BLaER1 treated with 17β-estradiol and CSF1 and Interleukin-3, amounts not matched to agents 10 nM and 100 nM (cell line): ENCODE results near the gene MAPK8IP3.
A peak's percentile ranks its signal among the peaks of the same experiment; 100 is the strongest.

Experiments used
- H3K27ac ChIP-seq, 11 experiments: shearing (Covaris generic); formaldehyde crosslinking; 2 replicates each; pipeline ENCODE4 v1.8.1; 2022
- H3K27me3 ChIP-seq, 11 experiments: shearing (Covaris generic); formaldehyde crosslinking; 2 replicates each; pipeline ENCODE4 v1.8.1; 2022
- H3K36me3 ChIP-seq, 11 experiments: shearing (Covaris generic); formaldehyde crosslinking; 2 replicates each; pipeline ENCODE4 v1.8.1; 2022
- H3K4me1 ChIP-seq, 10 experiments: shearing (Covaris generic); formaldehyde crosslinking; 2 replicates each; pipeline ENCODE4 v1.8.1; 2022
- H3K4me2 ChIP-seq, 11 experiments: shearing (Covaris generic); formaldehyde crosslinking; 2 replicates each; pipeline ENCODE4 v1.8.1; 2022
- H3K4me3 ChIP-seq, 10 experiments: shearing (Covaris generic); formaldehyde crosslinking; 2 replicates each; pipeline ENCODE4 v1.8.1; 2022
- H3K9ac ChIP-seq, 11 experiments: shearing (Covaris generic); formaldehyde crosslinking; 2 replicates each; pipeline ENCODE4 v1.8.1; 2022
- H3K9me3 ChIP-seq, 11 experiments: shearing (Covaris generic); formaldehyde crosslinking; replicated peaks in 1 of 11; 2 replicates each; pipeline ENCODE4 v1.8.1; 2022
- H4K20me1 ChIP-seq, 11 experiments: shearing (Covaris generic); formaldehyde crosslinking; 2 replicates each; pipeline ENCODE4 v1.8.1; 2022
- Cebpa-rat ChIP-seq, 11 experiments: shearing (Covaris generic); IDR thresholded peaks; 2 replicates each; pipeline ENCODE4 v1.8.1; 2022

The MAPK8IP3 gene

GRCh38 chr16:1808691-1809090, 102.7 kb downstream of the MAPK8IP3 start:
- Histone ChIP-seq H3K4me2 (no peak overlapping the region), H3K27me3 (no peaks in the 10 kb centered on the region), H3K27ac (no peak overlapping the region), H4K20me1 (peaks cover 0 to 26% (median 5%) of the 10 kb centered on the region in 11 experiments; a peak in 4 of 22 replicates), H3K9me3 (no peaks in the 10 kb centered on the region), H3K4me3 (no peak overlapping the region), H3K9ac (no peak overlapping the region), H3K36me3 (peaks cover 31 to 75% (median 50%) of the 10 kb centered on the region in 11 experiments), H3K4me1 (peaks cover 5 to 22% (median 13%) of the 10 kb centered on the region in 10 experiments; a peak in 19 of 20 replicates)
- TF ChIP-seq Cebpa-rat (IDR thresholded peaks at IDR 0.05): no peak

DNA sequence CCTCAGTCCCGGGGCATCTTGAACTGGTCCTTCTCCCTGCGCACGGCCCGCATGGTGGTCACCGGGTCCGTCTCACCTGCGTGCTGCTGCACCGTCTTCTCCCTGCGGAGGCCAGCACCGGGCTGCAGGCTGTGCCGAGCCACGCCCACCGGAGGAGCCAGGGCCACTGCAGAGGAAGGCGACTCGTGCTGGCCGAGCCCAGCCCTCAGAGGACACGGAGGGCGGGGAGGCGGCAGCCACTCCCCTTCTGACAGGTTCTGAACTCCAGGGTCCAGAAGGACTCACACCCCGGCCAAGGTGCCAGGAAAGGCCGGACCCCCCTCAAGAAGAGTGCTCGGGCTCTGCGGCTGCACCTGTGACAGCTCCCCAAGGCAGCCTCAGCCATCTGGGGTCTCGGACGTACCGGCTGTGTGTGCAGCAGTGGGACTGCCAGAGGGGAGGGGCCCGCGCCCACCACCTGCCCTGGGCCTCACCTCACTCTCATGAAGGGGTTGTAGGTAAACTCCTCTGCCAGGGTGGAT, 103.3 kb downstream of the MAPK8IP3 start:
- Histone ChIP-seq H3K9me3 (no peaks in the 10 kb centered on the region), H3K4me2 (no peak overlapping the region), H3K27ac (no peak overlapping the region), H3K36me3 (peaks cover 31 to 81% (median 56%) of the 10 kb centered on the region in 11 experiments), H4K20me1 (peaks cover 0 to 30% (median 5%) of the 10 kb centered on the region in 11 experiments; a peak in 4 of 22 replicates), H3K27me3 (no peaks in the 10 kb centered on the region), H3K4me1 (peaks cover 5 to 21% (median 12%) of the 10 kb centered on the region in 10 experiments; a peak in 19 of 20 replicates), H3K4me3 (no peak overlapping the region), H3K9ac (no peak overlapping the region)
- no peak for TF ChIP-seq Cebpa-rat (IDR thresholded peaks at IDR 0.05)

- Histone ChIP-seq H3K36me3 (peaks cover 31 to 85% (median 57%) of the 10 kb centered on the region in 11 experiments), H3K27ac (no peak overlapping the region), H3K4me3 (no peak overlapping the region), H3K4me1 (peaks cover 5 to 14% (median 12%) of the 10 kb centered on the region in 10 experiments; a peak in 16 of 20 replicates), H4K20me1 (peaks cover 0 to 32% (median 5%) of the 10 kb centered on the region in 11 experiments; a peak in 4 of 22 replicates), H3K9ac (no peak overlapping the region), H3K4me2 (no peak overlapping the region), H3K27me3 (no peaks in the 10 kb centered on the region), H3K9me3 (no peaks in the 10 kb centered on the region)
- TF ChIP-seq Cebpa-rat (IDR thresholded peaks at IDR 0.05): no peak
Observed at GRCh38 chr16:1810106-1810505, 104.1 kb downstream of the MAPK8IP3 start.

GRCh38 chr16:1810536-1810935, 104.5 kb downstream of the MAPK8IP3 start:
- no peak overlapping the region for H3K4me3 ChIP-seq
- H4K20me1 ChIP-seq: peaks cover 0 to 36% (median 5%) of the 10 kb centered on the region in 11 experiments; a peak in 5 of 22 replicates
- H3K27ac ChIP-seq: no peak overlapping the region
- peaks cover 33 to 85% (median 57%) of the 10 kb centered on the region in 11 experiments for H3K36me3 ChIP-seq
- H3K9ac ChIP-seq: peak overlapping the region in 1 of 11 experiments; percentile 26; a peak in 1 of 22 replicates
- no peaks in the 10 kb centered on the region for H3K9me3 ChIP-seq
- H3K4me2 ChIP-seq: no peak overlapping the region
- no peak for TF ChIP-seq Cebpa-rat (IDR thresholded peaks at IDR 0.05)
- H3K27me3 ChIP-seq: no peaks in the 10 kb centered on the region
- peaks cover 5 to 12% (median 11%) of the 10 kb centered on the region in 10 experiments; a peak in 16 of 20 replicates for H3K4me1 ChIP-seq

- H3K4me3 ChIP-seq: no peak overlapping the region
- peak overlapping the region in 6 of 11 experiments; percentile 17 to 47 (median 38); a peak in 7 of 22 replicates for H3K9ac ChIP-seq
- TF ChIP-seq Cebpa-rat (IDR thresholded peaks at IDR 0.05): no peak
- H3K27ac ChIP-seq: peak overlapping the region in 5 of 11 experiments; percentile 16 to 60 (median 56); a peak in 8 of 22 replicates
- no peaks in the 10 kb centered on the region for H3K27me3 ChIP-seq
- H4K20me1 ChIP-seq: peaks cover 0 to 36% (median 9%) of the 10 kb centered on the region in 11 experiments; a peak in 8 of 22 replicates
- H3K4me2 ChIP-seq: peak overlapping the region in 9 of 11 experiments; percentile 4 to 47 (median 36); a peak in 13 of 22 replicates
- H3K4me1 ChIP-seq: peaks cover 5 to 12% (median 11%) of the 10 kb centered on the region in 10 experiments; a peak in 16 of 20 replicates
- peaks cover 38 to 86% (median 59%) of the 10 kb centered on the region in 11 experiments for H3K36me3 ChIP-seq
- H3K9me3 ChIP-seq: no peaks in the 10 kb centered on the region
Observed at GRCh38 chr16:1812732-1813163, 106.8 kb downstream of the MAPK8IP3 start.

- Histone ChIP-seq H3K4me1 (peaks cover 5 to 12% (median 11%) of the 10 kb centered on the region in 10 experiments; a peak in 16 of 20 replicates), H3K9me3 (no peaks in the 10 kb centered on the region), H3K4me3 (no peak overlapping the region), H4K20me1 (peaks cover 0 to 43% (median 8%) of the 10 kb centered on the region in 11 experiments; a peak in 9 of 22 replicates), H3K4me2 (no peak overlapping the region), H3K9ac (no peak overlapping the region), H3K27ac (no peak overlapping the region), H3K36me3 (peaks cover 16 to 86% (median 48%) of the 10 kb centered on the region in 11 experiments), H3K27me3 (no peaks in the 10 kb centered on the region)
- no peak for TF ChIP-seq Cebpa-rat (IDR thresholded peaks at IDR 0.05)
Observed at GRCh38 chr16:1815461-1815860, 109.5 kb downstream of the MAPK8IP3 start.

GRCh38 chr16:1816396-1817275, 110.6 kb downstream of the MAPK8IP3 start:
- Histone ChIP-seq H3K27ac (no peak overlapping the region), H3K9ac (no peak overlapping the region; a peak in 1 of 22 replicates), H4K20me1 (peaks cover 0 to 46% (median 6%) of the 10 kb centered on the region in 11 experiments; a peak in 11 of 22 replicates), H3K36me3 (peaks cover 16 to 86% (median 53%) of the 10 kb centered on the region in 11 experiments), H3K4me3 (no peak overlapping the region), H3K4me1 (peaks cover 5 to 12% (median 11%) of the 10 kb centered on the region in 10 experiments; a peak in 16 of 20 replicates), H3K27me3 (no peaks in the 10 kb centered on the region), H3K4me2 (no peak overlapping the region), H3K9me3 (no peaks in the 10 kb centered on the region)
- TF ChIP-seq Cebpa-rat (IDR thresholded peaks at IDR 0.05): no peak

- H3K4me1 ChIP-seq: peaks cover 5 to 11% (median 9%) of the 10 kb centered on the region in 10 experiments; a peak in 16 of 20 replicates
- peaks cover 0 to 52% (median 6%) of the 10 kb centered on the region in 11 experiments; a peak in 11 of 22 replicates for H4K20me1 ChIP-seq
- peaks cover 21 to 88% (median 58%) of the 10 kb centered on the region in 11 experiments for H3K36me3 ChIP-seq
- TF ChIP-seq Cebpa-rat (IDR thresholded peaks at IDR 0.05): no peak
- no peak overlapping the region for H3K9ac ChIP-seq
- no peaks in the 10 kb centered on the region for H3K9me3 ChIP-seq
- H3K4me3 ChIP-seq: no peak overlapping the region
- no peaks in the 10 kb centered on the region for H3K27me3 ChIP-seq
- no peak overlapping the region for H3K4me2 ChIP-seq
- no peak overlapping the region for H3K27ac ChIP-seq
Observed at GRCh38 chr16:1817276-1817589, 111.2 kb downstream of the MAPK8IP3 start.

DNA sequence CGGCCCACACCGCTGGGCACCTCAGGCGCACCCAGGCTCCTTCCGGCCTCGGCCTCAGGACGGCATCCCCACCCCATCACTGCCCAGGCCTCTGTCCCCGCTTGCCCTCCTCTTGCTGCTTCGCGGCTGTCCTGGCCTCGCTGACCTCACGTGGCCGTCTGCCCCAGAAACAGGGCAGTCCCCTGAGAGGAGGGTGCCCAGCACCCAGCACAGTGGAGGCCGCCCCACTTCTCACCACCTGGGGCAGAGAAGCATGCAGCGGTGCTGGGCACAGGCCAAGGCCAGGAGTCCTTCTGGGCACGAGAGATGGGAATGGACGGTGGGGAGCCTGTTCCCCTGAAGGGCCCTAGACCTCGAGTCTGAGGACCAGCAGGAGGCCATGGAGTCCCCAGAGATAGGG, 111.7 kb downstream of the MAPK8IP3 start:
- Histone ChIP-seq H3K4me2 (no peak overlapping the region), H3K9me3 (no peaks in the 10 kb centered on the region), H4K20me1 (peaks cover 0 to 55% (median 11%) of the 10 kb centered on the region in 11 experiments; a peak in 11 of 22 replicates), H3K36me3 (peaks cover 25 to 92% (median 63%) of the 10 kb centered on the region in 11 experiments), H3K9ac (peak overlapping the region in 1 of 11 experiments; percentile 24; a peak in 2 of 22 replicates), H3K27ac (no peak overlapping the region), H3K4me1 (peaks cover 4 to 6% (median 5%) of the 10 kb centered on the region in 10 experiments; a peak in 16 of 20 replicates), H3K4me3 (no peak overlapping the region), H3K27me3 (no peaks in the 10 kb centered on the region)
- no peak for TF ChIP-seq Cebpa-rat (IDR thresholded peaks at IDR 0.05)
